H1 (cell line): ENCODE data around the gene DOCK10. TPM values are rescaled to one million over a fixed set of nuclear protein-coding genes. Genes with fewer than 3 reads are reported as not detected.

Experiments used
- CTCF ChIA-PET: fragments of 300-600 bp; sonication (Branson Sonifier 250); formaldehyde crosslinking; loops from one replicate; lab custom pipeline; 2021; ENCODE audit not compliant: partially characterized antibody; lab: Charles Lee
- POLR2A ChIA-PET: fragments of 300-600 bp; sonication (Branson Sonifier 250); formaldehyde crosslinking; loops from one replicate; lab custom pipeline; 2021; ENCODE audit warnings: inconsistent platforms; ENCODE audit not compliant: partially characterized antibody; lab: Charles Lee
- DNase-seq, 2 experiments: peaks; one replicate each; pipeline versions ENCODE4 v3.0.0 to v3.0.0-alpha.2; 2010 to 2022; ENCODE audit warnings: low spot score in 2 of 2, low read depth in 1 of 2, mixed read lengths in 1 of 2
- FAIRE-seq: peaks from 2 replicates; lab custom pipeline; 2011; peaks lifted over from hg19 to GRCh38; lab: Jason Lieb, UNC
- H2AFZ ChIP-seq: 2 replicates; pipeline ENCODE4 v1.8.1; 2012; ENCODE audit warnings: low read length, inconsistent platforms
- H2AK5ac ChIP-seq: 2 replicates; pipeline ENCODE4 v1.6.1; 2013; ENCODE audit warnings: low read depth, low read length
- H2BK120ac ChIP-seq: replicated peaks from 2 replicates; pipeline ENCODE3; 2013; ENCODE audit warnings: low read depth, low read length, inconsistent platforms
- H2BK12ac ChIP-seq: 2 replicates; pipeline ENCODE4 v1.6.1; 2013; ENCODE audit warnings: low read depth, low read length
- H2BK15ac ChIP-seq: 2 replicates; pipeline ENCODE4 v1.6.1; 2013; ENCODE audit warnings: low read length
- H2BK20ac ChIP-seq: 2 replicates; pipeline ENCODE4 v1.6.1; 2013; ENCODE audit warnings: low read length
- H2BK5ac ChIP-seq: 2 replicates; pipeline ENCODE4 v1.6.1; 2013; ENCODE audit warnings: low read depth, low read length
- H3K14ac ChIP-seq: 2 replicates; pipeline ENCODE4 v1.6.1; 2013; ENCODE audit warnings: inconsistent platforms; ENCODE audit not compliant: insufficient read length
- H3K18ac ChIP-seq: 2 replicates; pipeline ENCODE4 v1.6.1; 2013; ENCODE audit warnings: low read length; ENCODE audit errors: extremely low read depth
- H3K23ac ChIP-seq: 2 replicates; pipeline ENCODE4 v1.6.1; 2013; ENCODE audit warnings: inconsistent platforms; ENCODE audit not compliant: insufficient read length
- H3K23me2 ChIP-seq: 2 replicates; pipeline ENCODE4 v1.6.1; 2013; ENCODE audit warnings: low read depth, low read length
- H3K27ac ChIP-seq: 2 replicates; pipeline ENCODE4 v1.6.1; 2011; ENCODE audit warnings: low read depth, low read length, inconsistent platforms
- H3K27me3 ChIP-seq, 4 experiments: replicated peaks in 1 of 4; 1 replicate in 1 of 4; 2 replicates in 3 of 4; pipeline versions ENCODE4 v1.6.1 to v1.8.1; 2011 to 2013; ENCODE audit warnings: low read length in 3 of 4, mild to moderate bottlenecking in 3 of 4, inconsistent platforms in 2 of 4, mixed read lengths in 2 of 4, moderate library complexity in 1 of 4; ENCODE audit not compliant: control insufficient read depth in 3 of 4, insufficient read depth in 3 of 4; ENCODE audit errors: extremely low read depth in 1 of 4
- H3K36me3 ChIP-seq, 4 experiments: 2 replicates each; pipeline versions ENCODE4 v1.6.1 to v1.8.1; 2011 to 2013; ENCODE audit warnings: mild to moderate bottlenecking in 4 of 4, low read length in 3 of 4, moderate library complexity in 2 of 4, control low read depth in 1 of 4, inconsistent platforms in 1 of 4; ENCODE audit not compliant: insufficient read depth in 4 of 4, control insufficient read depth in 2 of 4
- H3K4ac ChIP-seq: replicated peaks from 2 replicates; pipeline ENCODE3; 2013; ENCODE audit warnings: low read length, low read depth, mixed read lengths, inconsistent platforms; ENCODE audit not compliant: insufficient read length
- H3K4me1 ChIP-seq, 4 experiments: replicated peaks in 1 of 4; 1 replicate in 1 of 4; 2 replicates in 3 of 4; pipeline versions ENCODE4 v1.6.1 to v1.8.1; 2011 to 2013; ENCODE audit warnings: low read length in 3 of 4, inconsistent platforms in 2 of 4, mixed read lengths in 1 of 4; ENCODE audit not compliant: insufficient read depth in 4 of 4, control insufficient read depth in 3 of 4
- H3K4me2 ChIP-seq, 2 experiments: 2 replicates each; pipeline versions ENCODE4 v1.6.1 to v1.8.1; 2011 to 2013; ENCODE audit warnings: low read depth in 2 of 2, low read length in 2 of 2, control low read depth in 1 of 2, inconsistent platforms in 1 of 2, mild to moderate bottlenecking in 1 of 2; ENCODE audit not compliant: insufficient read depth in 1 of 2
- H3K4me3 ChIP-seq, 4 experiments: fragments of 200-600, 300-600 bp in 1 of 4; sonication (generic), shearing (Covaris generic), sonication (Bioruptor Twin) in 1 of 4; 2 replicates each; pipeline versions ENCODE4 v1.5.1 to v1.8.1; 2011 to 2016; ENCODE audit warnings: low read length in 4 of 4, low read depth in 3 of 4, control low read depth in 2 of 4, inconsistent platforms in 2 of 4, mild to moderate bottlenecking in 2 of 4, mixed read lengths in 1 of 4, moderate library complexity in 1 of 4; ENCODE audit not compliant: insufficient read depth in 2 of 4; ENCODE audit errors: extremely low read depth in 1 of 4
- H3K56ac ChIP-seq: replicated peaks from 2 replicates; pipeline ENCODE3; 2013; ENCODE audit warnings: low read depth, mild to moderate bottlenecking, mixed read lengths, low read length, inconsistent platforms; ENCODE audit not compliant: insufficient read length
- H3K79me1 ChIP-seq: 2 replicates; pipeline ENCODE4 v1.6.1; 2013; ENCODE audit warnings: low read depth, low read length, control low read depth
- H3K79me2 ChIP-seq, 2 experiments: 2 replicates each; pipeline versions ENCODE4 v1.6.1 to v1.8.1; 2012 to 2013; ENCODE audit warnings: low read length in 2 of 2, mild to moderate bottlenecking in 2 of 2, inconsistent platforms in 1 of 2; ENCODE audit not compliant: insufficient read depth in 2 of 2, control insufficient read depth in 1 of 2
- H3K9ac ChIP-seq, 4 experiments: replicated peaks in 1 of 4; 1 replicate in 1 of 4; 2 replicates in 3 of 4; pipeline versions ENCODE4 v1.6.1 to v1.8.1; 2011 to 2013; ENCODE audit warnings: low read depth in 3 of 4, low read length in 3 of 4, control low read depth in 2 of 4, mild to moderate bottlenecking in 2 of 4, moderate library complexity in 2 of 4, inconsistent platforms in 1 of 4; ENCODE audit errors: extremely low read depth in 1 of 4
- H3K9me3 ChIP-seq, 2 experiments: 2 replicates each; pipeline versions ENCODE4 v1.6.1 to v1.8.1; 2012 to 2013; ENCODE audit warnings: mild to moderate bottlenecking in 2 of 2, moderate library complexity in 2 of 2, control low read depth in 1 of 2, inconsistent platforms in 1 of 2, low read depth in 1 of 2, low read length in 1 of 2, mixed read lengths in 1 of 2; ENCODE audit not compliant: insufficient read depth in 2 of 2
- H4K20me1 ChIP-seq, 2 experiments: replicated peaks in 1 of 2; 2 replicates each; pipeline versions ENCODE3 to v1.8.1; 2011 to 2013; ENCODE audit warnings: inconsistent platforms in 2 of 2, low read length in 2 of 2, mild to moderate bottlenecking in 1 of 2; ENCODE audit not compliant: insufficient read depth in 2 of 2, control insufficient read depth in 1 of 2
- H4K5ac ChIP-seq: 2 replicates; pipeline ENCODE4 v1.6.1; 2013; ENCODE audit warnings: low read length, low read depth, mixed read lengths, inconsistent platforms; ENCODE audit not compliant: insufficient read length
- H4K8ac ChIP-seq: 2 replicates; pipeline ENCODE4 v1.8.0; 2013; ENCODE audit warnings: mild to moderate bottlenecking, moderate library complexity, low read length, inconsistent platforms; ENCODE audit not compliant: insufficient read depth; ENCODE audit errors: extremely low read depth
- H4K91ac ChIP-seq: replicated peaks from 2 replicates; pipeline ENCODE3; 2013; ENCODE audit warnings: low read length, mixed read lengths, inconsistent platforms; ENCODE audit not compliant: insufficient read length
- POU5F1 ChIP-seq: IDR thresholded peaks from 2 replicates; pipeline ENCODE4 v1.6.1; 2011; ENCODE audit warnings: low read depth, mild to moderate bottlenecking, low read length, moderate library complexity
- TAF7 ChIP-seq: optimal IDR thresholded peaks from 2 replicates; pipeline ENCODE3; 2011; ENCODE audit warnings: low read depth, mild to moderate bottlenecking, inconsistent platforms, low read length, moderate library complexity, borderline replicate concordance
- WGBS, 2 experiments: shearing (Covaris generic) in 1 of 2; methylation state at CpG; one replicate each; pipeline versions ENCODE4 v1.1.6 to v1.1.7; 2013 to 2015; ENCODE audit warnings: low lambda C conversion rate in 2 of 2, mixed read lengths in 2 of 2, inconsistent platforms in 1 of 2, low coverage in 1 of 2, missing lambda C conversion rate in 1 of 2; ENCODE audit not compliant: insufficient replicate concordance in 2 of 2, insufficient coverage in 1 of 2, insufficient read length in 1 of 2; ENCODE audit errors: extremely low coverage in 1 of 2, missing lambda C conversion rate in 1 of 2; 5-methylcytosine and 5-hydroxymethylcytosine counted together
- polyA plus RNA-seq, 7 experiments: library from polyadenylated mRNA; depleted of rRNA in 3 of 7; stranded (reverse) in 5 of 7; unstranded in 2 of 7; fragments of >200 nt in 5 of 7; fragments of 200-250 nt in 2 of 7; gene quantifications; 1 replicate in 5 of 7; 2 replicates in 1 of 7; 4 replicates in 1 of 7; pipeline versions ENCODE4 v1.2.1 to v1.2.3, GENCODE V29; 2011 to 2013; ENCODE audit warnings: missing spikeins in 2 of 7, mixed read lengths in 2 of 7
- total RNA-seq: library from RNA; stranded (reverse); fragmentation: NEBNext Ultra II Directional; extraction: Animal tissue kit (Norgen Biotek cat#: 25700); gene quantifications from 2 replicates; pipeline ENCODE4 v1.2.1, GENCODE V29; 2021

The DOCK10 gene
- total and polyA plus RNA-seq, 2 of the 8 experiments (the other 6 are each of a cell fraction or from before 2014, with no cell fraction given): 0.33 to 1.6 TPM

DNA sequence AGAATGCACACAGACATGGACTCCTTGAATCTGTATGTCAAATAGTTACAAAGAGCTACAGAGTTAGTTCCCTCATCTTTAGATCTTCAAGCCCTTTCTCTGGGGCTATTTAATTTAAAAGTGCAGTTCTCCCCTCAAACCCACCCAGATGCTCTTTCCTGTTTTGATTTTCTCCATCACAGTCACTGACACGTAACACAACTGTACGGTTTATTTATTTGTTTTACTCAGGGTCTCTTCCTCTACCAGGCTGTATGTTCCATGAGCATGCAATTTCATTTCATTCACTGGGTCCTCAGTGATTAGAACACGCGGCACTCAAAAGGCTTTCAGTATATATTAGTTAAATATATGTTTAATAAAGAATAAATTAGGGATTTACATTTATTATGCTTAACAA lies 94.7 kb downstream of the DOCK10 start:
- Histone ChIP-seq H2AFZ (no peak overlapping the region), H3K79me1 (no peaks in the 10 kb centered on the region), H3K27me3 (no peaks in the 10 kb centered on the region), H4K20me1 (no peaks in the 10 kb centered on the region), H4K8ac (no peak overlapping the region), H3K4me2 (no peak overlapping the region), H2BK12ac (no peak overlapping the region), H3K4me1 (peaks cover 0 to 9% (median 0%) of the 10 kb centered on the region in 4 experiments; a peak in 1 of 7 replicates), H3K27ac (no peak overlapping the region), H3K79me2 (no peaks in the 10 kb centered on the region), H3K4ac (no peak overlapping the region), H3K9me3 (no peaks in the 10 kb centered on the region), H4K5ac (no peak overlapping the region), H2BK15ac (no peak overlapping the region), H3K14ac (no peak overlapping the region), H2BK120ac (no peak overlapping the region), H3K4me3 (no peak overlapping the region), H3K18ac (no peak overlapping the region), H2AK5ac (no peak overlapping the region), H3K56ac (no peak overlapping the region), H4K91ac (no peak overlapping the region), H3K23me2 (no peaks in the 10 kb centered on the region), H2BK5ac (no peak overlapping the region), H2BK20ac (no peak overlapping the region), H3K36me3 (no peaks in the 10 kb centered on the region), H3K9ac (no peak overlapping the region), H3K23ac (no peak overlapping the region)
- DNase-seq (no peak), FAIRE-seq (no peak)
- POLR2A ChIA-PET: no interaction called here
- TF ChIP-seq POU5F1 (no peak), TAF7 (no peak)
- WGBS, 2 experiments: 93% methylated on average over 4 of the region's 4 CpGs; no CpG with 5 or more reads in 1 of the 2 experiments
- CTCF ChIA-PET: interaction anchor here (1.0 to 1.5 kb wide), 3 partner anchors 10 to 55 kb away, joined by 3 read pairs; no protein-coding TSS in a partner anchor
